ENCODE measurements around the gene PMM2.

DNA sequence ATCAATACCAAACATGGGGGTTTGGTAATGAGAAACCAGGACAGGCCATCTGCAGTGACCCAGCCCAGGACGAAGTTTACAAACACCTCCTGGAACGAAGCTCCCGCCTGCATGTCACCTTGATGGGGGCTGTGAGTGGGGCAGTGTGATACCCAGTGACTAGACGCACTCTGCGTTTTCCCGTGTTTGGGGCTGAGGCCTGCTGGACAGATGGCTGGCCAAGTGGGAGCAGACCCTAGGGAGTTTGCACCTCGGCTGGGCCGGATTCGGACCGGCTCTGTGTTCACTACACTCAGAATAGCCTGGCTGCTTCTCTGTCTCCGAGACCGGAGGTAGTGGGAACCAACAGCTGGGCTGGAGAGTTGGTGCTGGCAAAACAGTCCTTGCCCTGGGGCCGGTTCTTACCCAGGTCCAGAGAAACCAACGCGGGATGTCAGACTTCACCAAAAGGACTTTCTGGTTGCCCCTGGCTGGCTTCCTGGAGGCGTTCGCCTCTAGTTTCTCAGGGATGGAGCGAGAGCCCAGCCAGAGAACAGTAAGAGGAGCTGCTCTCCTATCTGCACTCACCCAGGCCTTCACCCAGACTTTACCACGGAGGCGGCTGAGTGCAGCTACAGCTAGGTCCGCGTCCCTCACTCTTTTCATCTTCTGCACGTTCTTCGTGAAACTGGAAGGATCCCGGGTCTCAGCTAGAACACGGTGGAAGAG lies 50.7 kb downstream of the PMM2 start:
- TF ChIP-seq CTCF (IDR thresholded peaks at IDR 0.05 in 2 of 3, conservative IDR thresholded peaks at IDR 0.05 in 1 of 3; ENCODE audit: insufficient read depth in 2 of 3, low read depth in 1 of 3, low read length in 3 of 3): no peak
- no peak for TF ChIP-seq BMI1 (IDR thresholded peaks at IDR 0.05; ENCODE audit: low read length)
- TF ChIP-seq ARID2 (IDR thresholded peaks at IDR 0.05): no peak
- TF ChIP-seq NFATC3 (IDR thresholded peaks at IDR 0.05): no peak
- TF ChIP-seq PHF8 (IDR thresholded peaks at IDR 0.05; ENCODE audit: borderline replicate concordance, low read length): no peak
- no peak for TF ChIP-seq ZNF12 (CRISPR knock-in tag; IDR thresholded peaks at IDR 0.05)
- no peak for TF ChIP-seq SRSF1 (IDR thresholded peaks at IDR 0.05; ENCODE audit: low read depth, low read length)
- TF ChIP-seq RBM14 (IDR thresholded peaks at IDR 0.05; ENCODE audit: borderline replicate concordance, insufficient read depth, low read depth, low read length): no peak
- TF ChIP-seq NR2C1 (IDR thresholded peaks at IDR 0.05): no peak
- no peak for TF ChIP-seq NR2C1 (tag; IDR thresholded peaks at IDR 0.05)
- TF ChIP-seq KLF6 (CRISPR knock-in tag; IDR thresholded peaks at IDR 0.05; ENCODE audit: borderline replicate concordance): no peak

Data from K562 (cell line).